ENCODE measurements around the gene C10orf71. TPM values are rescaled to one million over a fixed set of nuclear protein-coding genes. Genes with fewer than 3 reads are reported as not detected.

C10orf71 gene
- polyA plus RNA-seq, 4 donors: under 0.01 to 0.16 TPM; not detected in 2

- no peak for DNase-seq
- no peaks in the 10 kb centered on the region for H3K9me3 ChIP-seq (ENCODE audit: control insufficient read depth in 2 of 2, insufficient read depth in 1 of 2, low read depth in 1 of 2, low read length in 1 of 2)
- WGBS, 3 donors: 73 to 85% (median 82%) methylated on average over 11 of the region's 11 CpGs
- H3K4me1 ChIP-seq (ENCODE audit: control insufficient read depth in 3 of 3, insufficient read depth in 2 of 3, low read depth in 1 of 3, low read length in 2 of 3): no peaks in the 10 kb centered on the region
- FAIRE-seq: no peak
- no peaks in the 10 kb centered on the region for H3K27me3 ChIP-seq (ENCODE audit: control insufficient read depth in 3 of 3, insufficient read depth in 3 of 3, low read length in 3 of 3)
- H3K27ac ChIP-seq (ENCODE audit: low read depth in 1 of 3, low read length in 2 of 3): no peak overlapping the region
- H3K36me3 ChIP-seq (ENCODE audit: control insufficient read depth in 3 of 3, insufficient read depth in 2 of 3, low read depth in 1 of 3, low read length in 3 of 3): no peaks in the 10 kb centered on the region
- H3K4me3 ChIP-seq (ENCODE audit: low read depth in 1 of 3, low read length in 3 of 3): no peak overlapping the region
These were observed 27.6 kb upstream of the C10orf71 start for GRCh38 chr10:49271346-49271745.

- FAIRE-seq (no peak), DNase-seq (no peak)
- Histone ChIP-seq H3K27ac (ENCODE audit: low read depth in 1 of 3, low read length in 2 of 3) (no peak overlapping the region), H3K36me3 (ENCODE audit: control insufficient read depth in 3 of 3, insufficient read depth in 2 of 3, low read depth in 1 of 3, low read length in 3 of 3) (no peaks in the 10 kb centered on the region), H3K4me1 (ENCODE audit: control insufficient read depth in 3 of 3, insufficient read depth in 2 of 3, low read depth in 1 of 3, low read length in 2 of 3) (no peaks in the 10 kb centered on the region), H3K4me3 (ENCODE audit: low read depth in 1 of 3, low read length in 3 of 3) (no peak overlapping the region), H3K27me3 (ENCODE audit: control insufficient read depth in 3 of 3, insufficient read depth in 3 of 3, low read length in 3 of 3) (no peaks in the 10 kb centered on the region), H3K9me3 (ENCODE audit: control insufficient read depth in 2 of 2, insufficient read depth in 1 of 2, low read depth in 1 of 2, low read length in 1 of 2) (no peaks in the 10 kb centered on the region)
- WGBS, 3 donors: 61 to 72% (median 67%) methylated on average over 20 to 21 of the region's 21 CpGs
These were observed 26.5 kb upstream of the C10orf71 start for GRCh38 chr10:49272251-49273081.

DNA sequence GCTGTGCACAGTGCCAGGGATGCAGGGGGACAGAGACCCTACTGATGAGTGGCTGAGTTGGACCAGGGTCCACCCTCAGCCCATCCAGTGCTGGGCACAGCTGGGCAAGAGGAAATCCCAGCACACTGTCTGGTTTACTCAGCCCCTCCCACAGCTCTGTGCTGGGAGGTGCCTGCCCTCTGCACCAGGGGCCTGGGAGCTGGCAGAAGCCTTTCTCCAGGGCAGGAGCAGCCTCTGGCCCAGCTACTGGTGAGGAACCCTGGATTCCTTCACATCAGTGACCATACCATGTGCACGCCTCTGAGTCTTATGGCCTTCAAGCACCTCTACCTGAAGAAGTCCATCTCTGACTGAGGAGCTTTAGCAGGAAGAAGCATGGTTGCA is 25.9 kb upstream of the C10orf71 start:
- Histone ChIP-seq H3K27me3 (ENCODE audit: control insufficient read depth in 3 of 3, insufficient read depth in 3 of 3, low read length in 3 of 3) (no peaks in the 10 kb centered on the region), H3K4me1 (ENCODE audit: control insufficient read depth in 3 of 3, insufficient read depth in 2 of 3, low read depth in 1 of 3, low read length in 2 of 3) (no peaks in the 10 kb centered on the region), H3K4me3 (ENCODE audit: low read depth in 1 of 3, low read length in 3 of 3) (no peak overlapping the region), H3K27ac (ENCODE audit: low read depth in 1 of 3, low read length in 2 of 3) (no peak overlapping the region), H3K9me3 (ENCODE audit: control insufficient read depth in 2 of 2, insufficient read depth in 1 of 2, low read depth in 1 of 2, low read length in 1 of 2) (no peaks in the 10 kb centered on the region), H3K36me3 (ENCODE audit: control insufficient read depth in 3 of 3, insufficient read depth in 2 of 3, low read depth in 1 of 3, low read length in 3 of 3) (no peaks in the 10 kb centered on the region)
- no peak for FAIRE-seq
- no peak for DNase-seq
- WGBS, 3 donors: 77 to 100% (median 91%) methylated on average over 1 of the region's 1 CpG

DNA sequence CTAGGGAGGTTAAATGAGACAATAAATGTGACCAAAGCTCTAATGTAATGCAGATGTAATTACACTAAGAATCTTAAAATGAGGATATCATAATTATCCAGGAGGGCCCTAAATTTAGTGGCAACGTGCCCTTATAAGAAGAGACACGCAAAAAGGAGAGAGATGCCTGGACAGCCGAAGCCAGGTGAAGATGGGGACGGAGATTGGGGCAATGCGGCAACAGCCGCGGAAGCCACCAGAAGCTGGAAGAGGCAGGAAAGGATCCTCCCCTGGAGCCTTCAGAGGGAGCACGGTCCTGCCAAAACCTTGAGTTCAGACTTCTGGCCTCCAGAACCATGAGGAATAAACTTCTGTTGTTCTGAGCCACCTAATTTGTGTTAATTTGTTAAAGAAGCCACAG is 25.3 kb upstream of the C10orf71 start:
- Histone ChIP-seq H3K27ac (ENCODE audit: low read depth in 1 of 3, low read length in 2 of 3) (no peak overlapping the region), H3K27me3 (ENCODE audit: control insufficient read depth in 3 of 3, insufficient read depth in 3 of 3, low read length in 3 of 3) (no peaks in the 10 kb centered on the region), H3K36me3 (ENCODE audit: control insufficient read depth in 3 of 3, insufficient read depth in 2 of 3, low read depth in 1 of 3, low read length in 3 of 3) (no peaks in the 10 kb centered on the region), H3K4me1 (ENCODE audit: control insufficient read depth in 3 of 3, insufficient read depth in 2 of 3, low read depth in 1 of 3, low read length in 2 of 3) (no peaks in the 10 kb centered on the region), H3K4me3 (ENCODE audit: low read depth in 1 of 3, low read length in 3 of 3) (no peak overlapping the region), H3K9me3 (ENCODE audit: control insufficient read depth in 2 of 2, insufficient read depth in 1 of 2, low read depth in 1 of 2, low read length in 1 of 2) (no peaks in the 10 kb centered on the region)
- no peak for FAIRE-seq
- no peak for DNase-seq
- 86 to 94% (median 88%) methylated on average over 8 of the region's 8 CpGs for WGBS, 3 donors

GRCh38 chr10:49274886-49275285 is 24.1 kb upstream of the C10orf71 start:
- WGBS, 3 donors: 73 to 90% (median 82%) methylated on average over 6 of the region's 6 CpGs
- no peaks in the 10 kb centered on the region for H3K36me3 ChIP-seq (ENCODE audit: control insufficient read depth in 3 of 3, insufficient read depth in 2 of 3, low read depth in 1 of 3, low read length in 3 of 3)
- DNase-seq: no peak

DNA sequence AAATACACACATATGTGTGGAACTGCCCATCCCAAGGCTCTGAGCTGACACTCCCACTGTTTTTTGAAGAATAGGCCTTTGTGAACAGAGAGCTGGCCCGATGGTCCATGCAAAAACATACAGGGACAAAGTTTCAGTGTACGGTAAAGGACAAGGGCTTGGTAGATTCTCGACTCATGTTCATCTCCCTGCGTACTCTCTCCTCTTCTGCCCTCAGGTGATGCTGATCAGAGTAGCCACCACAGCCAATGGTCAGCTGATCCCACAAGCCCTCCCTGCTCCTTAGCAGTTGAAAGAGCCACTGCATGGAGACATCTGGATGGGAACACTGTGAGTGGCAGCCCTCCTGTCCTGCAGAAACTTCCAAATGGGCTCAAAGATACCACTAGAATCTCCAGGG is 23.1 kb upstream of the C10orf71 start:
- DNase-seq (no peak), FAIRE-seq (no peak)
- no peak overlapping the region for H3K4me3 ChIP-seq (ENCODE audit: low read depth in 1 of 3, low read length in 3 of 3)
- WGBS, 3 donors: 89 to 95% (median 90%) methylated on average over 4 of the region's 4 CpGs
- no peaks in the 10 kb centered on the region for H3K9me3 ChIP-seq (ENCODE audit: control insufficient read depth in 2 of 2, insufficient read depth in 1 of 2, low read depth in 1 of 2, low read length in 1 of 2)
- H3K4me1 ChIP-seq (ENCODE audit: control insufficient read depth in 3 of 3, insufficient read depth in 2 of 3, low read depth in 1 of 3, low read length in 2 of 3): no peaks in the 10 kb centered on the region
- H3K27ac ChIP-seq (ENCODE audit: low read depth in 1 of 3, low read length in 2 of 3): no peak overlapping the region
- H3K36me3 ChIP-seq (ENCODE audit: control insufficient read depth in 3 of 3, insufficient read depth in 2 of 3, low read depth in 1 of 3, low read length in 3 of 3): no peaks in the 10 kb centered on the region
- no peaks in the 10 kb centered on the region for H3K27me3 ChIP-seq (ENCODE audit: control insufficient read depth in 3 of 3, insufficient read depth in 3 of 3, low read length in 3 of 3)

More at GRCh38 chr10:49274886-49275285, 24.1 kb upstream of the C10orf71 start:
- Histone ChIP-seq H3K4me3 (ENCODE audit: low read depth in 1 of 3, low read length in 3 of 3) (no peak overlapping the region), H3K27ac (ENCODE audit: low read depth in 1 of 3, low read length in 2 of 3) (no peak overlapping the region), H3K9me3 (ENCODE audit: control insufficient read depth in 2 of 2, insufficient read depth in 1 of 2, low read depth in 1 of 2, low read length in 1 of 2) (no peaks in the 10 kb centered on the region), H3K27me3 (ENCODE audit: control insufficient read depth in 3 of 3, insufficient read depth in 3 of 3, low read length in 3 of 3) (no peaks in the 10 kb centered on the region), H3K4me1 (ENCODE audit: control insufficient read depth in 3 of 3, insufficient read depth in 2 of 3, low read depth in 1 of 3, low read length in 2 of 3) (no peaks in the 10 kb centered on the region)
- no peak for FAIRE-seq

- Histone ChIP-seq H3K4me1 (ENCODE audit: control insufficient read depth in 3 of 3, insufficient read depth in 2 of 3, low read depth in 1 of 3, low read length in 2 of 3) (no peaks in the 10 kb centered on the region), H3K9me3 (ENCODE audit: control insufficient read depth in 2 of 2, insufficient read depth in 1 of 2, low read depth in 1 of 2, low read length in 1 of 2) (no peaks in the 10 kb centered on the region), H3K27ac (ENCODE audit: low read depth in 1 of 3, low read length in 2 of 3) (no peak overlapping the region), H3K4me3 (ENCODE audit: low read depth in 1 of 3, low read length in 3 of 3) (no peak overlapping the region), H3K27me3 (ENCODE audit: control insufficient read depth in 3 of 3, insufficient read depth in 3 of 3, low read length in 3 of 3) (peaks cover 0 to 5% (median 0%) of the 10 kb centered on the region in 3 donors), H3K36me3 (ENCODE audit: control insufficient read depth in 3 of 3, insufficient read depth in 2 of 3, low read depth in 1 of 3, low read length in 3 of 3) (no peaks in the 10 kb centered on the region)
- WGBS, 3 donors: 86 to 92% (median 90%) methylated on average over 4 of the region's 4 CpGs
- DNase-seq (no peak), FAIRE-seq (no peak)
These were observed 22.4 kb upstream of the C10orf71 start for GRCh38 chr10:49276596-49276995.

DNA sequence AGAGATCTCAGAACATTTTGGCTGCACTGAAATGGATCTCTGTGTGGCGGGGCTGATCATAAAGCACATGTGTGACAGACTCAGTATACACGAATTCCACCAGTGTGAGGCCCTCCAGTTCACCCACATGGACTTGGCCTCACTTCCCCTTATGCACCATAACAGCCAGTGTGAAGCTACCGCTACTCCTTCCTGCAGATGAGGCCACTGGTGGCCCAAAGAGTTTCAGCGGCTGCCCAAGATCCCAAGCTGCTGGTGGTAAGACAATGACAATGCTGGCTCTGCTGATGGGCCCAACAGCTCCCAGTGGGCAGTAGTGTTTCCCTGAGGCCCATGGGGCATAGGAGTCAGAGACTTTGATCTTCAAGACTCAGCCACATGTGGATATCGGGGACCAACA is 21.0 kb upstream of the C10orf71 start:
- DNase-seq: no peak

More for the DNA sequence above, 21.0 kb upstream of the C10orf71 start:
- H3K9me3 ChIP-seq (ENCODE audit: control insufficient read depth in 2 of 2, insufficient read depth in 1 of 2, low read depth in 1 of 2, low read length in 1 of 2): no peaks in the 10 kb centered on the region
- no peak overlapping the region for H3K27ac ChIP-seq (ENCODE audit: low read depth in 1 of 3, low read length in 2 of 3)
- H3K4me1 ChIP-seq (ENCODE audit: control insufficient read depth in 3 of 3, insufficient read depth in 2 of 3, low read depth in 1 of 3, low read length in 2 of 3): no peaks in the 10 kb centered on the region
- no peaks in the 10 kb centered on the region for H3K36me3 ChIP-seq (ENCODE audit: control insufficient read depth in 3 of 3, insufficient read depth in 2 of 3, low read depth in 1 of 3, low read length in 3 of 3)
- WGBS, 3 donors: 73 to 85% (median 75%) methylated on average over 5 of the region's 5 CpGs
- no peak for FAIRE-seq
- peaks cover 0 to 5% (median 0%) of the 10 kb centered on the region in 3 donors for H3K27me3 ChIP-seq (ENCODE audit: control insufficient read depth in 3 of 3, insufficient read depth in 3 of 3, low read length in 3 of 3)
- no peak overlapping the region for H3K4me3 ChIP-seq (ENCODE audit: low read depth in 1 of 3, low read length in 3 of 3)
